ENCODE data around the gene EPS15. TPM values are rescaled to one million over a fixed set of nuclear protein-coding genes. Genes with fewer than 3 reads are reported as not detected.

The EPS15 gene
- total and polyA plus RNA-seq, 2 experiments from 2014 or later = 31.0 to 76.5 TPM

- TF ChIP-seq, protein P1, sequence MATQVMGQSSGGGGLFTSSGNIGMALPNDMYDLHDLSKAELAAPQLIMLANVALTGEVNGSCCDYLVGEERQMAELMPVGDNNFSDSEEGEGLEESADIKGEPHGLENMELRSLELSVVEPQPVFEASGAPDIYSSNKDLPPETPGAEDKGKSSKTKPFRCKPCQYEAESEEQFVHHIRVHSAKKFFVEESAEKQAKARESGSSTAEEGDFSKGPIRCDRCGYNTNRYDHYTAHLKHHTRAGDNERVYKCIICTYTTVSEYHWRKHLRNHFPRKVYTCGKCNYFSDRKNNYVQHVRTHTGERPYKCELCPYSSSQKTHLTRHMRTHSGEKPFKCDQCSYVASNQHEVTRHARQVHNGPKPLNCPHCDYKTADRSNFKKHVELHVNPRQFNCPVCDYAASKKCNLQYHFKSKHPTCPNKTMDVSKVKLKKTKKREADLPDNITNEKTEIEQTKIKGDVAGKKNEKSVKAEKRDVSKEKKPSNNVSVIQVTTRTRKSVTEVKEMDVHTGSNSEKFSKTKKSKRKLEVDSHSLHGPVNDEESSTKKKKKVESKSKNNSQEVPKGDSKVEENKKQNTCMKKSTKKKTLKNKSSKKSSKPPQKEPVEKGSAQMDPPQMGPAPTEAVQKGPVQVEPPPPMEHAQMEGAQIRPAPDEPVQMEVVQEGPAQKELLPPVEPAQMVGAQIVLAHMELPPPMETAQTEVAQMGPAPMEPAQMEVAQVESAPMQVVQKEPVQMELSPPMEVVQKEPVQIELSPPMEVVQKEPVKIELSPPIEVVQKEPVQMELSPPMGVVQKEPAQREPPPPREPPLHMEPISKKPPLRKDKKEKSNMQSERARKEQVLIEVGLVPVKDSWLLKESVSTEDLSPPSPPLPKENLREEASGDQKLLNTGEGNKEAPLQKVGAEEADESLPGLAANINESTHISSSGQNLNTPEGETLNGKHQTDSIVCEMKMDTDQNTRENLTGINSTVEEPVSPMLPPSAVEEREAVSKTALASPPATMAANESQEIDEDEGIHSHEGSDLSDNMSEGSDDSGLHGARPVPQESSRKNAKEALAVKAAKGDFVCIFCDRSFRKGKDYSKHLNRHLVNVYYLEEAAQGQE (IDR thresholded peaks at IDR 0.05; ENCODE audit: unreplicated experiment) = no peak
These were observed 32.0 kb upstream of the EPS15 start (continued) for GRCh38 chr1:51551081-51551480.

DNA sequence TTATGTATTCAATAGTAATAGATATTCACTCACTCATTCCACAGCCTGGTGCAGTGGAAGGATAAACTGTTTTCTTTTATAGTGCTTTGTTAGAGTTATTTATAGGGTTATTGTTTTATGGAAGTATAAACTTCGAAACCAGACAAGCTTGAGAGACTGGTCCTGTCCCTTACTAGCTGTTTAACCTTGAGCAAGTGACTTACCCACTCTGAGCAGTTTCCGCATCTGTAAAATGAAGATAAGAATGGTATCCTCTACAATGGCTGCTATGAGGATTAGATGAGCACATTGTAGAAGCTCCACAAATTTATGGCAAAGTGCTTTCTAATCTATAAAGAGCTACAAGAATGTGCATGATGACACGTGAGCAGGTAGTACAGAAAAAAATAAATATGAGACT, 30.8 kb upstream of the EPS15 start:
- H3K4me3 ChIP-seq = no peak overlapping the region
- H4K20me1 ChIP-seq (replicated peaks; ENCODE audit: insufficient read depth) = no peaks in the 10 kb centered on the region
- H2AFZ ChIP-seq = no peak overlapping the region
- Mint-ChIP-seq H3K4me1 (no peaks in the 10 kb centered on the region; the same call in 2 of the 3 replicates), H3K27ac (no peak overlapping the region), H3K9me3 (no peaks in the 10 kb centered on the region), H3K4me3 (no peak overlapping the region), H3K36me3 (ENCODE audit: low read depth) (no peaks in the 10 kb centered on the region), H3K27me3 (ENCODE audit: insufficient read depth, low read depth, poor library complexity) (peaks cover under 1% of the 10 kb centered on the region)
- no peak for ATAC-seq
- H3K79me2 ChIP-seq (replicated peaks; ENCODE audit: insufficient read depth) = no peaks in the 10 kb centered on the region
- no peak overlapping the region for H3K27ac ChIP-seq (ENCODE audit: low read depth)
- H3K36me3 ChIP-seq (ENCODE audit: insufficient read depth) = no peaks in the 10 kb centered on the region
- DNase-seq (ENCODE audit: low spot score) = no peak
- no peak overlapping the region for H3K4me2 ChIP-seq
- no peaks in the 10 kb centered on the region for H3F3A ChIP-seq (replicated peaks; ENCODE audit: low read depth)
- H3K27me3 ChIP-seq (ENCODE audit: insufficient read depth) = no peaks in the 10 kb centered on the region
- H3K4me1 ChIP-seq (ENCODE audit: insufficient read depth) = no peaks in the 10 kb centered on the region
- no peaks in the 10 kb centered on the region for H3K9me2 ChIP-seq (ENCODE audit: insufficient read depth)
- TF ChIP-seq JUNB (IDR thresholded peaks at IDR 0.05; ENCODE audit: unreplicated experiment) (no peak), ETS1 (IDR thresholded peaks at IDR 0.05) (no peak), POLR2AphosphoS5 (IDR thresholded peaks at IDR 0.05; ENCODE audit: low read depth) (no peak), EZH2 (IDR thresholded peaks at IDR 0.05; ENCODE audit: low read depth, unreplicated experiment) (no peak), ZNF114 (CRISPR knock-in tag; IDR thresholded peaks at IDR 0.05) (no peak), ZNF462 (CRISPR knock-in tag; IDR thresholded peaks at IDR 0.05) (no peak), NANOG (IDR thresholded peaks at IDR 0.05; ENCODE audit: borderline replicate concordance) (no peak), EZH2phosphoT487 (IDR thresholded peaks at IDR 0.05; ENCODE audit: unreplicated experiment) (no peak), CREB1 (CRISPR knock-in tag; IDR thresholded peaks at IDR 0.05; ENCODE audit: low read depth) (no peak), ZNF331 (CRISPR knock-in tag; IDR thresholded peaks at IDR 0.05; ENCODE audit: low read depth) (no peak), STAT1 (IDR thresholded peaks at IDR 0.05; ENCODE audit: unreplicated experiment) (no peak)
- TF ChIP-seq, protein P1 (IDR thresholded peaks at IDR 0.05; ENCODE audit: unreplicated experiment) = no peak
